ENCODE data around the gene ZCWPW1. TPM values are rescaled to one million over a fixed set of nuclear protein-coding genes. Genes with fewer than 3 reads are reported as not detected.
A peak's percentile ranks its signal among the peaks of the same experiment; 100 is the strongest.

Gene ZCWPW1
- total RNA-seq (4.8 TPM), polyA plus RNA-seq (33.9 TPM)
- long read RNA-seq, donor 1, result 0 reads
- long read RNA-seq, donor 2, result 0 reads
- long read RNA-seq, donor 3, partial matches to known transcripts, result 47 of 49 reads
- long read RNA-seq, donor 3, other reads (novel, unspliced or antisense), result 0 of 49 reads
- long read RNA-seq, donor 4, partial matches to known transcripts, result 50 of 50 reads
- long read RNA-seq, donor 4, other reads (novel, unspliced or antisense), result 0 of 50 reads
- long read RNA-seq, donor 5, partial matches to known transcripts, result 53 of 54 reads
- long read RNA-seq, donor 5, other reads (novel, unspliced or antisense), result 0 of 54 reads
- long read RNA-seq, donor 6, partial matches to known transcripts, result 0 of 1 reads
- long read RNA-seq, donor 6, other reads (novel, unspliced or antisense), result 0 of 1 reads
- long read RNA-seq, donor 7, partial matches to known transcripts, result 15 of 15 reads
- long read RNA-seq, donor 7, other reads (novel, unspliced or antisense), result 0 of 15 reads
- long read RNA-seq, donor 8, partial matches to known transcripts, result 15 of 15 reads
- long read RNA-seq, donor 8, other reads (novel, unspliced or antisense), result 0 of 15 reads
- long read RNA-seq, donor 9, partial matches to known transcripts, result 23 of 23 reads
- long read RNA-seq, donor 9, other reads (novel, unspliced or antisense), result 0 of 23 reads
- long read RNA-seq, donor 10, result 0 reads

GRCh38 chr7:100428199-100428966, at the start of gene ZCWPW1:
Gene ZCWPW1 (minus strand): TSS chr7:100428703. CDS start chr7:100420649, 8,054 bp downstream.
- H3K4me3 ChIP-seq (ENCODE audit: low read length in 2 of 2), result peak within 1 kb of the TSS; percentile 84 to 93
- peak within 1 kb of the TSS; percentile 99 to 100 for H3K27ac ChIP-seq (ENCODE audit: low read depth in 1 of 2, low read length in 1 of 2)
- under 1% methylated on average over 66 of the region's 66 CpGs for WGBS
- peaks cover 2 to 9% of the 10 kb centered on the region in 2 donors for H3K9me3 ChIP-seq (ENCODE audit: control insufficient read depth in 2 of 2, insufficient read depth in 1 of 2, low read length in 1 of 2)
- peaks cover 22 to 25% of the 10 kb centered on the region in 2 donors for H3K36me3 ChIP-seq (ENCODE audit: control insufficient read depth in 2 of 2, insufficient read depth in 2 of 2, low read length in 1 of 2)
- peaks cover 18 to 37% of the 10 kb centered on the region in 2 donors for H3K4me1 ChIP-seq (ENCODE audit: control insufficient read depth in 2 of 2, insufficient read depth in 2 of 2, low read length in 2 of 2)
- no peaks in the 10 kb centered on the region for H3K27me3 ChIP-seq (ENCODE audit: control insufficient read depth in 2 of 2, insufficient read depth in 1 of 2, low read length in 1 of 2)
- peak; percentile 97 to 100 (median 98) for DNase-seq (ENCODE audit: low read depth in 6 of 9, low spot score in 9 of 9)

DNA sequence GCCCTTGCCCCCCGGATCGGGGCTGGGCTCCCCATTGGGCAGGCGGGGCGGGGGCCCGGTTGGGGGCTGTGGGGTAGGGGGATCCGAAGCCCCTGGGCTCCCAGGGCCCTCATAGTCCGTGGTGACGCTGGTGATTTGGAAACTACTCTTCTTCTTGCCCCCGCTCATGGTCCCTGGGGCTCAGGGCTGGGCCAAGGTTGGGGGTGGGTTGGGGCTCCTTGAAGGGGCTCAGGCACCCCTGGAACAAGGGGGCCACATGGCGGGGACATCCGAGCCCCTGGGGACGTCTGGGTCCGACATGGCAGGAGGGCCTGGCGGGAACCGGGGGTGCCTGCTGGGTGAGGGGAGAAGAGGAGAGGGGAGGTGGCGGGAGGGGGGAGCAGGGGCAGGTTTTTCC, 49.4 kb upstream of the ZCWPW1 start:
- 1% methylated on average over 16 of the region's 16 CpGs for WGBS
- peak in 1 of 9 donors; percentile 32 for DNase-seq (ENCODE audit: low read depth in 6 of 9, low spot score in 9 of 9)
- H3K4me1 ChIP-seq (ENCODE audit: control insufficient read depth in 2 of 2, insufficient read depth in 2 of 2, low read length in 2 of 2), result peaks cover 22 to 52% of the 10 kb centered on the region in 2 donors

GRCh38 chr7:100476903-100477870, 48.7 kb upstream of the ZCWPW1 start:
- WGBS, result 13% methylated on average over 30 of the region's 30 CpGs
- Histone ChIP-seq H3K27ac (ENCODE audit: low read depth in 1 of 2, low read length in 1 of 2) (peak overlapping the region; percentile 6 to 62), H3K9me3 (ENCODE audit: control insufficient read depth in 2 of 2, insufficient read depth in 1 of 2, low read length in 1 of 2) (peaks cover 0 to 2% of the 10 kb centered on the region in 2 donors), H3K4me1 (ENCODE audit: control insufficient read depth in 2 of 2, insufficient read depth in 2 of 2, low read length in 2 of 2) (peaks cover 19 to 50% of the 10 kb centered on the region in 2 donors), H3K27me3 (ENCODE audit: control insufficient read depth in 2 of 2, insufficient read depth in 1 of 2, low read length in 1 of 2) (no peaks in the 10 kb centered on the region), H3K4me3 (ENCODE audit: low read length in 2 of 2) (peak overlapping the region; percentile 97 to 100), H3K36me3 (ENCODE audit: control insufficient read depth in 2 of 2, insufficient read depth in 2 of 2, low read length in 1 of 2) (peaks cover 40 to 47% of the 10 kb centered on the region in 2 donors)
- peak in 1 of 9 donors; percentile 67 for DNase-seq (ENCODE audit: low read depth in 6 of 9, low spot score in 9 of 9)

More for the DNA sequence above, 49.4 kb upstream of the ZCWPW1 start:
- peak overlapping the region; percentile 97 to 100 for H3K4me3 ChIP-seq (ENCODE audit: low read length in 2 of 2)
- H3K27me3 ChIP-seq (ENCODE audit: control insufficient read depth in 2 of 2, insufficient read depth in 1 of 2, low read length in 1 of 2), result peaks cover 0 to 3% of the 10 kb centered on the region in 2 donors
- H3K36me3 ChIP-seq (ENCODE audit: control insufficient read depth in 2 of 2, insufficient read depth in 2 of 2, low read length in 1 of 2), result peaks cover 33 to 41% of the 10 kb centered on the region in 2 donors
- H3K27ac ChIP-seq (ENCODE audit: low read depth in 1 of 2, low read length in 1 of 2), result peak overlapping the region; percentile 6 to 97
- H3K9me3 ChIP-seq (ENCODE audit: control insufficient read depth in 2 of 2, insufficient read depth in 1 of 2, low read length in 1 of 2), result peaks cover 0 to 2% of the 10 kb centered on the region in 2 donors

DNA sequence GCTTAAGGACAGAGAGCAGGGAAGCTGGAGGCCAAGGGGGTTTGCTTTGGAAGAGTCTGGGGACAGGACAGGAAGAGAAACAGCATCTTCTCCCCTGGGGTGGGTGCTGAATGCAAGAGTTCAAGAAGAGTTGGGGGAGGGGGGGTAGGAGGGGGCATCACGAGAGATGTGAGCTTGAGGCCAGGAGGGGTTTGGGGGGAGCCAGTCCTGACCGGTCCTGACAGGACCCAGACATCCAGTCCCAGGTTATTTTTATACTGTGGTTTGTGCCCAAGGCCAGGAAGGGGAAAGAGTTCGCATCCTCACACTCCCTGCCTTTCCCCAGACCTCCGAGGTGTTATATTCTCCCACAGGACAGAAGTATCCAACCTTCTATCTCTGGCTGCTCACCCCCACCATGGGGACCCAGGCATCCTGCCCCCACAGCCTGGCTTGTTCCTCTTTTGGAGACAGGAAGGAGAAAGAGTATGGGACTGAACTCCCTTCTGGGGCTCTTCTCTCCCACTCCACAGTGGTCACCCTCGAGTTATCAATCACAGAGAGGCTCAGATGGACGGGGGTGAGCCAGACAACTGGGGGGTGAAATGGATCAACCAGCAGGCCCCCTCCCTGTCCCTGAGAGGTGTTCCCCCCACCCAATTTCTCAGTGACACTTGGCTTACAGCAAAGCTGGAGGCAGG, 47.7 kb upstream of the ZCWPW1 start:
- peak in 1 of 9 donors; percentile 31 for DNase-seq (ENCODE audit: low read depth in 6 of 9, low spot score in 9 of 9)
- peak overlapping the region in 1 of 2 donors; percentile 32 for H3K27ac ChIP-seq (ENCODE audit: low read depth in 1 of 2, low read length in 1 of 2)
- H3K4me1 ChIP-seq (ENCODE audit: control insufficient read depth in 2 of 2, insufficient read depth in 2 of 2, low read length in 2 of 2), result peaks cover 19 to 50% of the 10 kb centered on the region in 2 donors
- H3K4me3 ChIP-seq (ENCODE audit: low read length in 2 of 2), result peak overlapping the region; percentile 97 to 100
- WGBS, result 34% methylated on average over 6 of the region's 6 CpGs
- H3K27me3 ChIP-seq (ENCODE audit: control insufficient read depth in 2 of 2, insufficient read depth in 1 of 2, low read length in 1 of 2), result no peaks in the 10 kb centered on the region
- peaks cover 0 to 2% of the 10 kb centered on the region in 2 donors for H3K9me3 ChIP-seq (ENCODE audit: control insufficient read depth in 2 of 2, insufficient read depth in 1 of 2, low read length in 1 of 2)
- peaks cover 48 to 53% of the 10 kb centered on the region in 2 donors for H3K36me3 ChIP-seq (ENCODE audit: control insufficient read depth in 2 of 2, insufficient read depth in 2 of 2, low read length in 1 of 2)

DNA sequence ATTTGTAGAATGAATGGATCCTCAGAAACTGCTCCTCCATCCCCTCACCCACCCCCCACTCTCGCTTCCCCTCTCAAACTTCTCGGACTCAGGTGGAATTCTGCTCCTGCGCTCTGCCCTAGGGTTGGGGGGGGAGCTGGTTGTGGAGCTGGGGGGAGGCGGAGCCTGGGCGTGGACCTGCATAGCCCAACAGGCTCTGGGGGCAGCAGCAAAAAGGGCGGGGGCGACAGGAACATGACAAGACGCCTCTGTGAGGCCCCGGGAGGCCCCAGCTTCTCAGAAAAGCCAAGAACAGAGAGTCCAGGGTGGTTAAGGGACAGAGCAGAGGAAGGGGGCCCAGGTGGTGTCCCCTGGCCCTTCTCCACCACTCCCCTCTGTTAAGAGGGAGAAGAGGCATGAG, 47.0 kb upstream of the ZCWPW1 start:
- peaks cover 53 to 59% of the 10 kb centered on the region in 2 donors for H3K36me3 ChIP-seq (ENCODE audit: control insufficient read depth in 2 of 2, insufficient read depth in 2 of 2, low read length in 1 of 2)
- peaks cover 0 to 2% of the 10 kb centered on the region in 2 donors for H3K9me3 ChIP-seq (ENCODE audit: control insufficient read depth in 2 of 2, insufficient read depth in 1 of 2, low read length in 1 of 2)
- H3K27me3 ChIP-seq (ENCODE audit: control insufficient read depth in 2 of 2, insufficient read depth in 1 of 2, low read length in 1 of 2), result no peaks in the 10 kb centered on the region
- WGBS, result 72% methylated on average over 9 of the region's 9 CpGs
- peak overlapping the region; percentile 97 to 100 for H3K4me3 ChIP-seq (ENCODE audit: low read length in 2 of 2)
- H3K4me1 ChIP-seq (ENCODE audit: control insufficient read depth in 2 of 2, insufficient read depth in 2 of 2, low read length in 2 of 2), result peaks cover 19 to 50% of the 10 kb centered on the region in 2 donors
- no peak overlapping the region for H3K27ac ChIP-seq (ENCODE audit: low read depth in 1 of 2, low read length in 1 of 2)
- DNase-seq (ENCODE audit: low read depth in 6 of 9, low spot score in 9 of 9), result peak in 1 of 9 donors; percentile 47

DNA sequence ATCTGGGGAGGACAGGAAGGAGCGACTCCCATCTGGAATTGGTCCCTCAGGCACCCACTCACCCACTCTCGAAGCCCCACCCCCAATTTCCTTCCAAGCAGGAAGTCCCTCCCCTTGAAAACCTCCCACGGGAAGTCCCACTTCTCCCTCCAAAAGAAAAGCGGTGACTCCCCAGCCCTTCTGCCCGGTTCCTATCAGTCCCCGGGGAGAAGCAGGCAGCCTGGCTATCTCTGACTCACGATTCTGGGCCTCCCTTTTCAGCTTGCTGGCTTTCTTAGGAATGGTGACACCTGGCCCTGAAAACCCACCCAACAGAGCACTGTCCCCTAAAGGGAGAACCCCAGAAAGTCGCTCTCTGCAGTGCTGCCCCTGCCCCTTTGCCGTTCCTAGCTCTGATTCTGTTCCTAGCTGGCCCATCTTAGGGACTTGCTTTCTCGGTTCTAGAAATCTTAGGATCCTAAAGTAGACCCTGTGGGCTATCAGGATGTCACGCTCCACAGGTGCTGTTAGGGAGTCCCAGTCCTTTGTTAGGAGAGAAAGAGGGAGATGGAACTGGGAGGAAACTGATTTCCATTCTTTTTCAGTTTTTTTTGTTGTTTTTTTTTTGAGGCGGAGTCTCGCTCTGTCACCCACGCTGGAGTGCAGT, 44.5 kb upstream of the ZCWPW1 start:
- DNase-seq (ENCODE audit: low read depth in 6 of 9, low spot score in 9 of 9), result no peak
- H3K4me3 ChIP-seq (ENCODE audit: low read length in 2 of 2), result no peak overlapping the region
- no peaks in the 10 kb centered on the region for H3K27me3 ChIP-seq (ENCODE audit: control insufficient read depth in 2 of 2, insufficient read depth in 1 of 2, low read length in 1 of 2)
- H3K36me3 ChIP-seq (ENCODE audit: control insufficient read depth in 2 of 2, insufficient read depth in 2 of 2, low read length in 1 of 2), result peaks cover 61 to 79% of the 10 kb centered on the region in 2 donors
- no peak overlapping the region for H3K27ac ChIP-seq (ENCODE audit: low read depth in 1 of 2, low read length in 1 of 2)
- peaks cover 0 to 2% of the 10 kb centered on the region in 2 donors for H3K9me3 ChIP-seq (ENCODE audit: control insufficient read depth in 2 of 2, insufficient read depth in 1 of 2, low read length in 1 of 2)
- 79% methylated on average over 14 of the region's 14 CpGs for WGBS
- peaks cover 16 to 53% of the 10 kb centered on the region in 2 donors for H3K4me1 ChIP-seq (ENCODE audit: control insufficient read depth in 2 of 2, insufficient read depth in 2 of 2, low read length in 2 of 2)

DNA sequence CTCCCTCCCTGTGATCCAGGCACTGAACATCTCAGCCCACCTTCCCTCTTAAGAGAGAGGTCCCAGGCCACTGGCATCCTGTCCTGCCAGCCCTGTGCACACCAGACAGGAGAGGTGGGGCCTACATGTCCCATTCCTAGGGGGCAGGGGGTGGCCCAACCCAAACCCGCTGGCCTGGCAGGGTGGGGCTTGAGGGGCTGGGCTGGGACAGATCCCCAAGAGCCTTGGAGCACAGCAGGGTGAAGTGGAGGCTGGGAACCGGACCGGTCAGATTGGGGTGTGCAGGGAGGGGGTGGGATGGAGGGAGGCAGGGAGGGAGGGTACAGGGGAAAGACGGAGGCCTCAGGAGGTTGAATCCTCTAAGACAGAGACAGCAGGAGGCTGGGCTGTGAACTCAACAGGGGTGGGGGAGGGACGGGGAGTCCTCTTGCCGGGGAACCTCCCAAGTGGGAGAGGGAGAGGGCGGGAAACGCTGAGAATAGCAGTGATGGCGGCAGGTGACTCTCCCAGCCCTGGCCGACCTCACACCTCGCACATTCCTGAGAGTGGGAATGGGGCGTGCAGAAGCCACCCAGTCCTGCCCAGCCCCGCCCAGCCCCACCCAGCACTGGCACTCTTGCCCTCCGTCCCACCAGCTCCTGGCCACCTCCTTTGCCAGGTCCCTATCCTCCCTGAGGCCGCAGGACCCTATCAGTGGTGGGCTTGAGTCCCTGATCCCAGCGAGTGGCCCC, 43.8 kb upstream of the ZCWPW1 start:
- H3K4me1 ChIP-seq (ENCODE audit: control insufficient read depth in 2 of 2, insufficient read depth in 2 of 2, low read length in 2 of 2), result peaks cover 16 to 54% of the 10 kb centered on the region in 2 donors

More for the DNA sequence above, 43.8 kb upstream of the ZCWPW1 start:
- no peak for DNase-seq (ENCODE audit: low read depth in 6 of 9, low spot score in 9 of 9)
- peaks cover 0 to 2% of the 10 kb centered on the region in 2 donors for H3K9me3 ChIP-seq (ENCODE audit: control insufficient read depth in 2 of 2, insufficient read depth in 1 of 2, low read length in 1 of 2)
- H3K36me3 ChIP-seq (ENCODE audit: control insufficient read depth in 2 of 2, insufficient read depth in 2 of 2, low read length in 1 of 2), result peaks cover 68 to 85% of the 10 kb centered on the region in 2 donors
- no peaks in the 10 kb centered on the region for H3K27me3 ChIP-seq (ENCODE audit: control insufficient read depth in 2 of 2, insufficient read depth in 1 of 2, low read length in 1 of 2)
- no peak overlapping the region for H3K4me3 ChIP-seq (ENCODE audit: low read length in 2 of 2)
- 94% methylated on average over 16 of the region's 16 CpGs for WGBS
- H3K27ac ChIP-seq (ENCODE audit: low read depth in 1 of 2, low read length in 1 of 2), result no peak overlapping the region

Measured in thymus (tissue), 14 donors.